Esophagus squamous epithelium (tissue), 4 donors: ENCODE measurements around the gene RNF133.

Source experiments
- POLR2A ChIP-seq, 4 donors: fragments of 450-650 bp; IDR thresholded peaks; one replicate each; pipeline ENCODE4 v1.6.1; 2017; ENCODE audit warnings: antibody characterized with exemption in 4 of 4, mild to moderate bottlenecking in 4 of 4, moderate library complexity in 3 of 4
- TF ChIP-seq, protein P1 (sequence below), 6 experiments: fragments of 450-650 bp in 4 of 6; fragments of 200-600 bp in 2 of 6; sonication (generic) in 2 of 6; IDR thresholded peaks; one replicate each; pipeline ENCODE4 v1.5.1; 2016 to 2019; ENCODE audit warnings: antibody characterized with exemption in 6 of 6, mild to moderate bottlenecking in 4 of 6, moderate library complexity in 4 of 6

DNA sequence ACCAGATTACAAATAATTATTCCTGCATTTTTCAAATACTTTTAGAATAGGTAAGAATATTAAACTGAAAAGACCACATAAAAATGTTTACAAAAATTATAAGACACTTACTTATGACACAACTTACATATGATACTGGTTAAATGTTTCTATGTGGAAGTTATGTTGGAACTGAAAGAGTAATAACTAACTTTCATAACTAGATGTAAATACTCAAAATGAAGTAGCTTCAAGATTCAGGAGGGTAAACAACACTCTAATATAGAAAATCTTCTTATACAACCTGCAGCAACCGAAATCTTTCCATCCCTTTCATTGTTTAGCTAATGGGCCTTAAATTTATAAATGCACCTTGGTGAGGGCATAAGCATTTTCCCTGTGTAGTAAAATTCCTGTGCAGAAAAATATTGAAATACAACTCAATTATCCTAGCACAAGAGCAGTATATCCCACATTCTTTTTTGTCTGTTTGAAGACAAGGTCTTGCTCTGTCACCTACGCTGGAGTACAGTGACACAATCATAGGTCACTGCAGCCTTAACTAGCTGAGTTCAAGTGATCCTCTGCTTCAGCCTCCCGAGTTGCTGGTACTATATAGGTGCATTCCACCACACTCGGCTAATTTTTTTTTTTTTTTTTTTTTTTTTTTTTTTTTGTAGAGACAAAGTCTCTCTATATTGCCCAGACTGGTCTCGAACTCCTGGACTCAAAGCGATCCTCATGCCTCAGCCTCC lies 18.6 kb upstream of the RNF133 start:
- TF ChIP-seq, protein P1, sequence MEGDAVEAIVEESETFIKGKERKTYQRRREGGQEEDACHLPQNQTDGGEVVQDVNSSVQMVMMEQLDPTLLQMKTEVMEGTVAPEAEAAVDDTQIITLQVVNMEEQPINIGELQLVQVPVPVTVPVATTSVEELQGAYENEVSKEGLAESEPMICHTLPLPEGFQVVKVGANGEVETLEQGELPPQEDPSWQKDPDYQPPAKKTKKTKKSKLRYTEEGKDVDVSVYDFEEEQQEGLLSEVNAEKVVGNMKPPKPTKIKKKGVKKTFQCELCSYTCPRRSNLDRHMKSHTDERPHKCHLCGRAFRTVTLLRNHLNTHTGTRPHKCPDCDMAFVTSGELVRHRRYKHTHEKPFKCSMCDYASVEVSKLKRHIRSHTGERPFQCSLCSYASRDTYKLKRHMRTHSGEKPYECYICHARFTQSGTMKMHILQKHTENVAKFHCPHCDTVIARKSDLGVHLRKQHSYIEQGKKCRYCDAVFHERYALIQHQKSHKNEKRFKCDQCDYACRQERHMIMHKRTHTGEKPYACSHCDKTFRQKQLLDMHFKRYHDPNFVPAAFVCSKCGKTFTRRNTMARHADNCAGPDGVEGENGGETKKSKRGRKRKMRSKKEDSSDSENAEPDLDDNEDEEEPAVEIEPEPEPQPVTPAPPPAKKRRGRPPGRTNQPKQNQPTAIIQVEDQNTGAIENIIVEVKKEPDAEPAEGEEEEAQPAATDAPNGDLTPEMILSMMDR (IDR thresholded peaks at IDR 0.05) = no peak
- TF ChIP-seq POLR2A (IDR thresholded peaks at IDR 0.05) = no peak
